GM21526 (cell line): ENCODE results near the gene SMOC2.

ENCODE experiments used
- ATAC-seq: cut with Tn5 transposase; IDR thresholded peaks from one replicate; pipeline ENCODE4 v1.9.1; 2021; ENCODE audit warnings: moderate library complexity; ENCODE audit not compliant: unreplicated experiment, low FRiP score

Gene SMOC2

GRCh38 chr6:168616816-168617765, 176.1 kb downstream of the SMOC2 start:
- ATAC-seq: no peak

- ATAC-seq: no peak
Measured at GRCh38 chr6:168618546-168619315, 177.7 kb downstream of the SMOC2 start.

GRCh38 chr6:168619560-168620314, 178.8 kb downstream of the SMOC2 start:
- ATAC-seq: no peak

GRCh38 chr6:168620578-168620977, 179.6 kb downstream of the SMOC2 start:
- no peak for ATAC-seq

- no peak for ATAC-seq
Measured at GRCh38 chr6:168623736-168624135, 182.8 kb downstream of the SMOC2 start.

- ATAC-seq: no peak
Measured at GRCh38 chr6:168624540-168624939, 183.6 kb downstream of the SMOC2 start.

- no peak for ATAC-seq
Measured at GRCh38 chr6:168624948-168625347, 184.0 kb downstream of the SMOC2 start.

GRCh38 chr6:168625602-168626001, 184.6 kb downstream of the SMOC2 start:
- ATAC-seq: no peak

GRCh38 chr6:168626046-168626602, 185.1 kb downstream of the SMOC2 start:
- ATAC-seq: no peak

- ATAC-seq: no peak
Measured at GRCh38 chr6:168627506-168628175, 186.7 kb downstream of the SMOC2 start.

GRCh38 chr6:168628176-168628553, 187.2 kb downstream of the SMOC2 start:
- ATAC-seq: no peak

GRCh38 chr6:168628732-168629245, 187.8 kb downstream of the SMOC2 start:
- no peak for ATAC-seq

- ATAC-seq: no peak
Measured at GRCh38 chr6:168631564-168631963, 190.6 kb downstream of the SMOC2 start.

- ATAC-seq: no peak
Measured at GRCh38 chr6:168632694-168633093, 191.7 kb downstream of the SMOC2 start.

GRCh38 chr6:168634541-168635328, 193.8 kb downstream of the SMOC2 start:
- ATAC-seq: no peak

GRCh38 chr6:168636147-168637004, 195.4 kb downstream of the SMOC2 start:
- ATAC-seq: no peak

- no peak for ATAC-seq
Measured at GRCh38 chr6:168637834-168638233, 196.8 kb downstream of the SMOC2 start.
